Loucy (cell line): ENCODE results near the gene SPSB4.

Experiments
- H2AFZ ChIP-seq: fragments of 200-600 bp; sonication (generic); 2 replicates; pipeline ENCODE4 v1.6.0; 2016; ENCODE audit warnings: antibody characterized with exemption, mild to moderate bottlenecking, low read length, moderate library complexity
- H3F3A ChIP-seq: fragments of 200-600 bp; 2 replicates; pipeline ENCODE4 v1.6.0; 2016; ENCODE audit warnings: antibody characterized with exemption, low read depth, mild to moderate bottlenecking
- H3K27me3 ChIP-seq: fragments of 200-600 bp; sonication (generic); 2 replicates; pipeline ENCODE4 v1.6.1; 2014; ENCODE audit warnings: low read length, mild to moderate bottlenecking; ENCODE audit not compliant: insufficient read depth, poor library complexity, severe bottlenecking
- H3K36me3 ChIP-seq: fragments of 200-600 bp; sonication (generic); 2 replicates; pipeline ENCODE4 v1.6.1; 2016; ENCODE audit warnings: low read length; ENCODE audit not compliant: insufficient read depth
- H3K4me1 ChIP-seq: fragments of 200-600 bp; sonication (generic); 2 replicates; pipeline ENCODE4 v1.5.1; 2014; ENCODE audit warnings: low read length, mild to moderate bottlenecking; ENCODE audit not compliant: insufficient read depth, poor library complexity, severe bottlenecking
- H3K4me2 ChIP-seq: fragments of 200-600 bp; sonication (generic); 2 replicates; pipeline ENCODE4 v1.6.0; 2014; ENCODE audit warnings: antibody characterized with exemption, low read length, low read depth, mild to moderate bottlenecking; ENCODE audit not compliant: poor library complexity, severe bottlenecking
- H3K4me3 ChIP-seq: fragments of 200-600 bp; sonication (generic); 2 replicates; pipeline ENCODE4 v1.5.1; 2014; ENCODE audit warnings: low read length, mild to moderate bottlenecking, mixed read lengths; ENCODE audit not compliant: poor library complexity, severe bottlenecking
- H3K79me2 ChIP-seq: fragments of 200-600 bp; sonication (generic); 2 replicates; pipeline ENCODE4 v1.6.1; 2014; ENCODE audit warnings: low read length; ENCODE audit not compliant: insufficient read depth
- H3K9ac ChIP-seq: fragments of 200-600 bp; sonication (generic); 2 replicates; pipeline ENCODE4 v1.6.0; 2014; ENCODE audit warnings: mild to moderate bottlenecking, low read depth, low read length, moderate library complexity; ENCODE audit not compliant: poor library complexity, severe bottlenecking
- H3K9me2 ChIP-seq: fragments of 200-600 bp; sonication (generic); replicated peaks from 2 replicates; pipeline ENCODE4 v1.6.1; 2016; ENCODE audit warnings: low read depth, low read length, mixed read lengths
- H3K9me3 ChIP-seq: fragments of 200-600 bp; sonication (generic); 2 replicates; pipeline ENCODE4 v1.6.1; 2014; ENCODE audit warnings: mild to moderate bottlenecking, antibody characterized with exemption, low read length, low read depth; ENCODE audit not compliant: insufficient read depth
- H4K20me1 ChIP-seq: fragments of 200-600 bp; sonication (generic); 2 replicates; pipeline ENCODE4 v1.6.0; 2014; ENCODE audit warnings: antibody characterized with exemption, low read length, mild to moderate bottlenecking; ENCODE audit not compliant: insufficient read depth, poor library complexity, severe bottlenecking
- CTCF ChIP-seq: fragments of 200-600 bp; sonication (generic); conservative IDR thresholded peaks from 2 replicates; pipeline ENCODE4 v1.5.1; 2014; ENCODE audit warnings: mild to moderate bottlenecking, antibody characterized with exemption, low read length
- EZH2phosphoT487 ChIP-seq: fragments of 200-600 bp; IDR thresholded peaks from 2 replicates; pipeline ENCODE4 v1.6.1; 2018; ENCODE audit warnings: antibody characterized with exemption, mild to moderate bottlenecking, moderate library complexity, borderline replicate concordance

The SPSB4 gene

DNA sequence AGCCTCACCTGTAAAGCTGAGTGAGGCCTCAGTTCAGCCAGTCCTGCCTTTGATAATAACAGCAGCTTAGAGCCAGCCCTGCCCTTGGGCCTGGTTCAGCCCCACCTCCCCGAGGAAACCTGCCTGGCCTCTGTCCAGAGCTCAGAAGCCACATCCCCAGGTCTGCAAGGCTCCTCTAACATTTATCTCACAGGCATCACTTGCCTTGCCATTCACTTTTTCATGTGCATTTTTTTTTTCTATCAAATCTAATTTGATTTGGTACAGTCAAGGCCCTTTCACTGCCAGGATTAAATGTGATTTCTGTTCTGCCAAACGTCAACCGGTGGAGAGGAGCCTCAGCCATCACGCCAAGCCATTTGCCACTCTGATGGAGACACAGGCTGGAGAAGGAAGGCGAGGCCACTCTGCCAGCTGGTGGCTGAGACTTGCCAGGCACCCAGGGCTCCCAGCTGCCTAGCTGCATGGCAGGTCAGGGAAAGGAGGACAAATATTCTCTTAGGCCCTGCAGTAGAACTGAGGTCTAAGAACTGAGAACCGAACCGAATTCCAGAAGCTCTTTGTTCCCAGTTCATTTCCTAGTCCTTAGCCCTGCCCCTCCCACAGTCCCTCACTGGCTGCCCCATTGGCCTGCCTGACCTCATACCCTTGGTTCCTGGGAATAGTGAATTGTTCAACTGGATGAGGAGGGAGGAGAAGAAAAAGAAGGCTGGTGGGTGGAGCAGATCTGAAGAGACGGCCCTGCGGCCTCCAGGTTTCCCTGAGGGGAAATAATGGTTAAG, 76.4 kb downstream of the SPSB4 start:
- Histone ChIP-seq H3K4me3 (no peak overlapping the region), H3K36me3 (no peaks in the 10 kb centered on the region)
- TF ChIP-seq CTCF: no peak
- no peak for TF ChIP-seq EZH2phosphoT487

GRCh38 chr3:141128126-141128777, 77.1 kb downstream of the SPSB4 start:
- Histone ChIP-seq H3F3A (no peaks in the 10 kb centered on the region), H3K9me3 (no peaks in the 10 kb centered on the region), H3K4me3 (no peak overlapping the region), H4K20me1 (no peaks in the 10 kb centered on the region), H3K4me1 (peaks cover 29% of the 10 kb centered on the region), H3K9ac (no peak overlapping the region), H3K9me2 (no peaks in the 10 kb centered on the region), H3K36me3 (no peaks in the 10 kb centered on the region), H2AFZ (no peak overlapping the region), H3K27me3 (no peaks in the 10 kb centered on the region), H3K4me2 (no peak overlapping the region), H3K79me2 (no peaks in the 10 kb centered on the region)
- TF ChIP-seq CTCF: no peak

More for the DNA sequence above, 76.4 kb downstream of the SPSB4 start:
- no peak overlapping the region for H2AFZ ChIP-seq
- peak overlapping the region; percentile 7 for H3K9ac ChIP-seq
- no peaks in the 10 kb centered on the region for H3K9me3 ChIP-seq
- H3K9me2 ChIP-seq: no peaks in the 10 kb centered on the region
- no peak overlapping the region for H3K4me2 ChIP-seq
- H3K4me1 ChIP-seq: peaks cover 29% of the 10 kb centered on the region
- no peaks in the 10 kb centered on the region for H4K20me1 ChIP-seq
- H3F3A ChIP-seq: no peaks in the 10 kb centered on the region
- H3K79me2 ChIP-seq: no peaks in the 10 kb centered on the region
- no peaks in the 10 kb centered on the region for H3K27me3 ChIP-seq

DNA sequence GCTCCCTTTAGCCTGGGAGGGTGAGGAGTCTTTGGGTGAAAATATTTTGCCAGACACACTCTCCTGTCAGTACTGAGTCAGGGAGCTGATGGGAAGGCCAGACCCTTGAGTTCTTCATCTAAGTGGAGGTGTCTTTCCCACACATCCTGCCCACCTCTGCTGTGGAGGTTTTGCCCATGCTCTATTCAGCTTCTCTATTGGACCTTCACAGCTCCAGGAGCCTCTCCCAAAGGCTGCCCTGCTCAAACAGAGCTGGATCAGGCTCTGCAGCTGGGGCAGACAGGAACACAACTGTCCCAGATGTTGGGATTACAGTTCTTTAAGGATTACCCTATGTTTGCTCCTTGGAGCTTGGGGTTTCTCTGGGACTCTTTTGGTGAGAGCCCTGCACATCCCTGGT, 77.9 kb downstream of the SPSB4 start:
- no peak overlapping the region for H3K9ac ChIP-seq
- H3K9me2 ChIP-seq: no peaks in the 10 kb centered on the region
- H3K4me3 ChIP-seq: no peak overlapping the region
- TF ChIP-seq CTCF (no peak), EZH2phosphoT487 (no peak)
- no peaks in the 10 kb centered on the region for H3K79me2 ChIP-seq
- H3K4me2 ChIP-seq: no peak overlapping the region
- H4K20me1 ChIP-seq: no peaks in the 10 kb centered on the region
- no peaks in the 10 kb centered on the region for H3F3A ChIP-seq
- no peak overlapping the region for H2AFZ ChIP-seq
- no peaks in the 10 kb centered on the region for H3K27me3 ChIP-seq
- no peaks in the 10 kb centered on the region for H3K9me3 ChIP-seq
- H3K36me3 ChIP-seq: no peaks in the 10 kb centered on the region
- peaks cover 29% of the 10 kb centered on the region for H3K4me1 ChIP-seq
